ENCODE measurements around the gene CCL3.
"Not testable (repeated sequence)": the region's sequence is repeated elsewhere in the genome, so short reads cannot be mapped to it uniquely, and the experiment has no call there.

The CCL3 gene

GRCh38 chr17:36089888-36090836 is at the start of gene CCL3:
Gene CCL3, minus strand, starts transcription at chr17:36090143. Its CDS starts 85 bp downstream, at chr17:36090058.
- no peak for DNase-seq

DNA sequence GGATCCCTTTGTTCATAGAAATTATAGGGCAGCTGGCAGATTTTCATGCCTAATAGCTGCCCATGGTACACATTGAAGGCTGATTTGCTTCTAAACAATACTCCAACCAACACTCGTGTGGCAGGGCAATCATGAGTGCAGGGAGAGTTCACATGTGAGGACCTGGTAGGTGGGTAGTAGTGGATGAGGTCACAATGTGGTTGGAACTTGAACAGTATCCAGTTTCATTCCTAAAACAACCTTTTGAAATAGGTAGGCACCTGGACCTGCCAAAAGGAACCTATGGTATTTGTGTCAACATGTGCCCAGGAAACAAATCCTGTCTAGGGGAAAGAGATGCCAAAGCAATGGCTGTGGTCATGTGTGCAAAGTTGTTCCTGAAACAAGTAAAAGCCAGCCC is 46.5 kb upstream of the CCL3 start:
- no peak for DNase-seq

- DNase-seq = no peak
These were observed 46.1 kb upstream of the CCL3 start for GRCh38 chr17:36136036-36136435.

DNA sequence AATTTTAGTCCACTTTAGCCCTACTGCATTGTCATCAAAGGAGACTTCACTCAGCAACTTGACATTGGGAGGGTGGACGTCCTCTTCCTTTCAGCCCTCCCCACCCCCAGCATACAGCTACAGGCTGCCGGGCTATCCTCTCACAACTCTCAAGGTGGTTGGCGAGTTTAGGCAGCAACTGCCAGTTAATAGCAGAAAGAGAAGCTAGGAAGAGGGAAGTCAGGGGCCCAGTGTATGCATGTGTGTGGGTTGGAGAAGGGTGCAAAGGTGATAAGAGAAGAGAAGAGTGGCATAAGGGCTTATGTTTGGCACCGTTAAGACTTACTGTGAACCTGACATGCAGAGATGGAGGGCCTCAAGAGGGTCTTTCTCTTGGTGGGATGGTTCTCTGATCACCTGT is 45.5 kb upstream of the CCL3 start:
- DNase-seq = no peak

GRCh38 chr17:36133602-36134236 is 43.8 kb upstream of the CCL3 start:
- no peak for DNase-seq

DNA sequence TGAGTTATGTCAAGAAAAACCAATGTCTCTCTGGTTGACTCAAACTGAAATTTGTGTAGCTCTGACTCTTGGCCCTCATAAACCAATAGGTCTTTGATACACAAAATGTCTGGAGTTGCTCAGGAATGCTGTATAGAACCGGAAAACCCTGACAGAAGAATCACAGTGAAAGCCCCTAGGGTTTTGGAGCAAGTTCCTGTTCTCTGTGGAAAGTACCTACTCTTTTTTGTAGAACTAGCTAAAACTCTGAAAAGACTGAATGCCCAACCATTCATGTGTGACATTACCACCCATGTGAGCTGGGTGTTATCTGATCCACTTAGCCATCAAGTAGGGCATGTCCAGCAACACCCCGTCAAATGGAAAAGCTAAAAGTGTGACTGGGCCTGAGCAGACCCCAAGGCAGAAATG is 42.5 kb upstream of the CCL3 start:
- no peak for DNase-seq

- DNase-seq = no peak
These were observed 42.0 kb upstream of the CCL3 start for GRCh38 chr17:36131931-36132330.

- DNase-seq = no peak
These were observed 41.5 kb upstream of the CCL3 start for GRCh38 chr17:36131421-36131820.

DNA sequence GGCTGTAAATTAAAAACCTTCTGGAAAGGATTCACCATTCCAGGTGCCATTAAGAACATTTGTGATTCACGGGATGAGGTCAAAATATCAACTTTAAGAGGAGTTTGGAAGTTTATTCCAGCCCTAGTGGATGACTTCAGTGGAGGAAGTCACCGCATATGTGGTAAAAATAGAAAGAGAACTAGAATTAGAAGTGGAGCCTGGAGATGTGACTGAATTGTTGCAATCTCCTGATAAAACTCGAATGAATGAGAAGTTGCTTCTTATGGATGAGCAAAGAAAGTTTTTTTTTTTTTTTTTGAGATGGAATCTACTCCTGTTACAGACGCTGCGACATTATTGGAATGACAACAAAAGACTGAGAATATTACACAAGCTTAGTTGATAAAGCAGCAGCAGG is 40.4 kb upstream of the CCL3 start:
- DNase-seq = no peak

GRCh38 chr17:36129616-36130015 is 39.7 kb upstream of the CCL3 start:
- no peak for DNase-seq

DNA sequence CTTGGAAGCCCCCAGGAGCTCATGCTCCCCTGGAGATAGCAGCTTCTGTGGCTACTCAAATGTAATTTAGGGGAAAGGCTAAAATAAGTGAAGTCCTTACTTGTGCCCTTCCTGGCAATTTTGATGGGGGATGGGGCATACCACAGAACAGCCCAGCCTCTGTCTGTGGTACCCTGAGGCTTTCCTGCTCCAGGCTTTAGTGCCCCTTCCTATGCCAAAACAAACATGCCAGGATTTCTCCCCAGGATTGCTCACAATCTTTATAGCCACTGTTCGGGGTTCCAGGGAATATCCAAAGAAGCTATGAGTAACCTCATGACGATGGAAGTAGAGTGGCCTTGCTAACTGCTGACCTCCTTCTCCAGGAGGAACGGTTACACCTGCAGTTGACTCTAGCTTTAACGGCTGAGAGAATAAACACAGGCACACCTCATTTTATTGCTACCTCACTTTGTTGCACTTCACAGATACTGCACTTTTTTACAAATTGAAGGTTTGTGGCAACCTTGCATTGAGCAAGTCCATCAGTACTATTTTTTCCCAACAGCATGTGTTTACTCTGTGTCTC is 38.6 kb upstream of the CCL3 start:
- DNase-seq = no peak

- no peak for DNase-seq
These were observed 38.0 kb upstream of the CCL3 start for GRCh38 chr17:36127911-36128310.

DNA sequence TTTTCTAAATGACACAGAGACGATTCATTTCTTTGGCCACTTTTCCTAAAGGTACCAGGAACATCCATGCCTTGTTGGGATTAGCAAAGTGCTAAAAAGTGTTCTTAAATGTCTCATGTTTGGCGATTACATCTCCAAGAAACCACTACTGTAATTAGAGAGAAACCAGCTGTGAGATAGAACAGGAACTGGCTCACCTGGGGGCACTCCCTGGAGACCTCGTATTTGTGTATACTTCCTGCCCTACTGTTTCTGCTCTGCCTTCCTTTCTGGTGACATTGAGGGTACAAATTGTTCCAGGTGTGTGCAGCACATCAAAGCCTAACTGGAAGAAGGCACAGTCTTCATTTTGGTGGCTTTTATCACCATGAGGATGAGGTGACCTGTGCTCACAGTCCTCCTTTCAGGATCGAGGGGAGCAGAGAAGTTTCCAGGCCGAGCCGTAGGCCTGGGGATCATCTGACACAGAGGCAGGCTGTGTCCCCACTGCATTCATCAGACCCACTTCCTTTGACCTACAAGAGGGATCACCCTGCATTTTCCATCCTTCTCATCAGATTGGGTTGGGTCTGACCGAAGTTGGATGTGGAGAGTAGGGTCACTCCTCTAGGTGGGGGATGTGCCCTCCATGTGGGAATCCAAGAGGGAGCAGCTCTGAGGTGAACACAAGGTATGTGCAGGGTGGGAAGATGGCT is 37.4 kb upstream of the CCL3 start:
- DNase-seq = no peak

GRCh38 chr17:36124879-36125824 is 35.2 kb upstream of the CCL3 start:
- no peak for DNase-seq

- no peak for DNase-seq
These were observed 33.5 kb upstream of the CCL3 start for GRCh38 chr17:36123431-36123830.

DNA sequence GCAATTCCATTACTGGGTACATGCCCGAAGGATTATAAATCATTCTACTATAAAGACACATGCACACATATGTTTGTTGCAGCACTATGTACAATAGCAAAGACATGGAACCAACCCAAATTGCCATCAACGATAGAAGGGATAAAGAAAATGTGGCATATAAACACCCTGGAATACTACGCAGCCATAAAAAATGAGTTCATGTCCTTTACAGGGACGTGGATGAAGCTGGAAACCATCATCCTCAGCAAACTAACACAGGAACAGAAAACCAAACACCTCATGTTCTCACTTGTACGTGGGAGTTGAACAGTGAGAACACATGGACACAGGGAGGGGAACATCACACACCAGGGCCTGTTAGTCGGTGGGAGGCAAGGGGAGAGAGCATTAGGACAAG is 31.2 kb upstream of the CCL3 start:
- not testable (repeated sequence) for DNase-seq

DNA sequence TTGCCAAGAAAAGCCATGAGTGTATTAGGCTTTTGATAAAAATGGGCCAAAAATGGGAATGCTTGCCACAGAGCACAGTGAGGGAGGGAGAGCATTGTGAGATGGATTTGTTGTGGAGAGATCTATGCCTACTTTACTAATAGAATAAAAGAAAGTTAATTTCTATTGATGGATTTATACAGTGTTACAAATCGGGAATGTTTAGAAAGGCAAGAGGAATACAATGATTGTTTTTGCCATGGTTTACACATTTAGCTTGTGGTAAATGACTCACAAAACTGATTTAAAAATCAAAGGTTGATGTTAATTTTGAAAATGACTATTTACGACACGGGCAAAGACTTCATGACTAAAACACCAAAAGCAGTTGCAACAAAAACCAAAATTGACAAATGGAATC is 30.3 kb upstream of the CCL3 start:
- DNase-seq = no peak

DNA sequence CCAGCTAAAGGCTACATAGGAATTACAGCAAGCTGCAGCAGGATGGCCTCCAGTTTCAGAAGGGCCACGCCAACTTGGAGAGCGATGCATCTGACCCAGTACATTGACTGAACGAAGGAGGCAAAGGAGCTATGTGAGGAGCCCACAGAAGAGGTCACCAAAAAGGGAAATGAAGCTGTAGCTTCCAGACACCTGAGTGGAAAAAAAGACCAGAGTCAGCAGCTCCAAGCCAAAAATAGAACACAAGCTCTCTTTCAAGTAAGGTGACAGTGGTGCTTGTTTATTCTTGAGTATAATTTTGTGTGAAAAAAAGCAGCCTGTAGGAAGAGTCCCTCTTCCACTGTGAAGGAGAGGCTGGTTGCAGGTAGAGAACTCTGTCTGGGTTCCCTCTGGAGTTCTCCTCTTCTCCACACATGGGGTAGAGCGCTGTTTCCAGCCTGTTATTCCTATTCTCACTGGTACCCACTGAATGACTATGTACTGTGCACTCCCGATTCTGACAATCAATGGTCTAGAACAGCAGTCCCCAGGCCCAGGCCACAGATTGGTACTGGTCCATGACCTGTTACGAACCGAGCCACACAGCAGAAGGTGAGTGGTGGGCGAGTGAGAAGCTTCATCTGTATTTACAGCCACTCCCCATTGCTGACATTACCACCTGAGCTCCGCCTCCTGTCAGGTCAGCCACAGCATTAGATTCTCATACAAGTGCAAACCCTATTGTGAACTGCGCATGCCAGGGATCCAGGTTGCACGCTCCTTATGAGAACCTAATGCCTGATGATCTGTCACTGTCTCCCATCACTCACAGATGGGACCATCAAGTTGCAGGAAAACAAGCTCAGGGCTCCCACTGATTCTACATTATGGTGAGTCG is 28.8 kb upstream of the CCL3 start:
- DNase-seq = no peak

- DNase-seq = no peak
These were observed 27.8 kb upstream of the CCL3 start for GRCh38 chr17:36117505-36118382.

GRCh38 chr17:36115649-36115977 is 25.7 kb upstream of the CCL3 start:
- not testable (repeated sequence) for DNase-seq
